HEK293T (cell line): ENCODE results near the gene ZNF564.

Experiments
- BHLHE40 ChIP-seq: fragments of 450-650 bp; IDR thresholded peaks from 2 replicates; pipeline ENCODE4 v1.6.1; 2016; ENCODE audit warnings: mild to moderate bottlenecking, moderate library complexity, borderline replicate concordance
- ELF4 ChIP-seq: fragments of 450-650 bp; IDR thresholded peaks from 2 replicates; pipeline ENCODE4 v1.6.1; 2017; ENCODE audit warnings: antibody characterized with exemption
- FOXA1 ChIP-seq: fragments of 450-650 bp; IDR thresholded peaks from 2 replicates; pipeline ENCODE4 v1.6.1; 2016; ENCODE audit warnings: mild to moderate bottlenecking
- FOXK2 ChIP-seq: fragments of 450-650 bp; IDR thresholded peaks from 2 replicates; pipeline ENCODE4 v1.6.1; 2016; ENCODE audit warnings: mild to moderate bottlenecking
- SP1 ChIP-seq: fragments of 450-650 bp; IDR thresholded peaks from 2 replicates; pipeline ENCODE4 v1.6.1; 2017
- TARDBP ChIP-seq: fragments of 450-650 bp; IDR thresholded peaks from 2 replicates; pipeline ENCODE4 v1.6.1; 2016
- ZNF384 ChIP-seq: fragments of 450-650 bp; IDR thresholded peaks from 2 replicates; pipeline ENCODE4 v1.6.1; 2016
- TF ChIP-seq, protein P1 (sequence below): fragments of 450-650 bp; IDR thresholded peaks from 2 replicates; pipeline ENCODE4 v1.6.1; 2016

DNA sequence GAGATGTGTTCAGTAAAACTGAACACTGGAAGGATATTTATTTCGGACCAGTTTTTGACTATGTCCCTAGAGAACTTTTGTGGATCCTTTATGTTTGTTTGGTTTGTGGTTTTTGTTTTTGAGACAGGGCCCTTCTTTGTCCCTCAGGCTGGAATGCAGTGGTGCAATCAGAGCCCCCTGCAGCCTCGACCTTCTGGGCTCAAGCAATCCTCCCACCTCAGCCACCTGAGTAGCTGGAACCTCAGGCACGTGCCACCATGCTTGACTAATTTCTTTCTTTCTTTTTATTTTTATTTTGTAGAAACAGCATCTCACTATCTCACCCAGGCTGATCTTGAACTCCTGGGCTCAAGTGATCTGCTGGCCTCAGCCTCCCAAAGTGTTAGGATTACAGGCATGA, 65.7 kb downstream of the ZNF564 start:
- TF ChIP-seq, protein P1, sequence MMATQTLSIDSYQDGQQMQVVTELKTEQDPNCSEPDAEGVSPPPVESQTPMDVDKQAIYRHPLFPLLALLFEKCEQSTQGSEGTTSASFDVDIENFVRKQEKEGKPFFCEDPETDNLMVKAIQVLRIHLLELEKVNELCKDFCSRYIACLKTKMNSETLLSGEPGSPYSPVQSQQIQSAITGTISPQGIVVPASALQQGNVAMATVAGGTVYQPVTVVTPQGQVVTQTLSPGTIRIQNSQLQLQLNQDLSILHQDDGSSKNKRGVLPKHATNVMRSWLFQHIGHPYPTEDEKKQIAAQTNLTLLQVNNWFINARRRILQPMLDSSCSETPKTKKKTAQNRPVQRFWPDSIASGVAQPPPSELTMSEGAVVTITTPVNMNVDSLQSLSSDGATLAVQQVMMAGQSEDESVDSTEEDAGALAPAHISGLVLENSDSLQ: no peak
- no peak for TF ChIP-seq BHLHE40
- TF ChIP-seq FOXA1: no peak
- no peak for TF ChIP-seq ELF4
- TF ChIP-seq ZNF384: no peak
- no peak for TF ChIP-seq FOXK2
- no peak for TF ChIP-seq SP1
- no peak for TF ChIP-seq TARDBP
